Colon (tissue), 2 donors: ENCODE measurements around the gene DCAF5.
"Not testable (repeated sequence)": the region's sequence is repeated elsewhere in the genome, so short reads cannot be mapped to it uniquely, and the experiment has no call there.

ENCODE experiments used
- FAIRE-seq: peaks from 2 replicates; lab custom pipeline; 2012; peaks lifted over from hg19 to GRCh38; lab: Jason Lieb, UNC
- donor health status: control.
- donor health status: control.

DCAF5 gene, protein sequence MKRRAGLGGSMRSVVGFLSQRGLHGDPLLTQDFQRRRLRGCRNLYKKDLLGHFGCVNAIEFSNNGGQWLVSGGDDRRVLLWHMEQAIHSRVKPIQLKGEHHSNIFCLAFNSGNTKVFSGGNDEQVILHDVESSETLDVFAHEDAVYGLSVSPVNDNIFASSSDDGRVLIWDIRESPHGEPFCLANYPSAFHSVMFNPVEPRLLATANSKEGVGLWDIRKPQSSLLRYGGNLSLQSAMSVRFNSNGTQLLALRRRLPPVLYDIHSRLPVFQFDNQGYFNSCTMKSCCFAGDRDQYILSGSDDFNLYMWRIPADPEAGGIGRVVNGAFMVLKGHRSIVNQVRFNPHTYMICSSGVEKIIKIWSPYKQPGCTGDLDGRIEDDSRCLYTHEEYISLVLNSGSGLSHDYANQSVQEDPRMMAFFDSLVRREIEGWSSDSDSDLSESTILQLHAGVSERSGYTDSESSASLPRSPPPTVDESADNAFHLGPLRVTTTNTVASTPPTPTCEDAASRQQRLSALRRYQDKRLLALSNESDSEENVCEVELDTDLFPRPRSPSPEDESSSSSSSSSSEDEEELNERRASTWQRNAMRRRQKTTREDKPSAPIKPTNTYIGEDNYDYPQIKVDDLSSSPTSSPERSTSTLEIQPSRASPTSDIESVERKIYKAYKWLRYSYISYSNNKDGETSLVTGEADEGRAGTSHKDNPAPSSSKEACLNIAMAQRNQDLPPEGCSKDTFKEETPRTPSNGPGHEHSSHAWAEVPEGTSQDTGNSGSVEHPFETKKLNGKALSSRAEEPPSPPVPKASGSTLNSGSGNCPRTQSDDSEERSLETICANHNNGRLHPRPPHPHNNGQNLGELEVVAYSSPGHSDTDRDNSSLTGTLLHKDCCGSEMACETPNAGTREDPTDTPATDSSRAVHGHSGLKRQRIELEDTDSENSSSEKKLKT

DNA sequence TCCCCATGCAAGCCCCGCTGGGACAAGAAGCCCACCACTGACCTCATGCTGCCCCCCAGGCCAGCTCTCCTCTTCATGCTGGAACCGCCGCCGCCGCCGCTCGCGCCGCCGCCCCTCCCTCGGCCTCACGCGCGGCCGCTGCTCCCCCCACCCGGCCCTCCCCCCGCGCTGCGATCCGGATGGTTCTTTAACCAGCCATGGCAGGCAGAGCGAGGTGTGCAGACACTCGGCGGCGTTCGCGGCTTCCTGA lies at the start of gene DCAF5:
Gene DCAF5 (minus strand): TSS at position 218 of the 250 bp plus-strand sequence. CDS start 141 bp downstream, at position 77.
- no peak for FAIRE-seq

DNA sequence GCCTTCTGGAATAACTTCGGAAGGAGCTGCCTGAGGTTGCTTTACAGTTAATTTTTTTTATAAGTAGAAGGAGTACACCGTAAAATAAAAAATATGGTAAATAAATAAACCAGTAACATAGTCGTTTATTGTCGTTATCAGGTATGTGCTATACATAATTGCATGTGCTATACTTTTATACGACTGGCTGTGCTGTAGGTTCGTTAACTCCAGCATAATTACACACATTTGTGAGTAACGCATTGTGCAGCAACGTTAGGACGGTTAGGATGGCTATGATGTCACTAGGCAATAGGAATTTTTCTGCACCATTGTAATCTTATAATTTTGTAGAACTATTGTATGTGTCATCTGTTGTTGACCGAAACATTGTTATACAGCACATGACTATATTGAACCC lies 46.9 kb upstream of the DCAF5 start:
- FAIRE-seq, result no peak

DNA sequence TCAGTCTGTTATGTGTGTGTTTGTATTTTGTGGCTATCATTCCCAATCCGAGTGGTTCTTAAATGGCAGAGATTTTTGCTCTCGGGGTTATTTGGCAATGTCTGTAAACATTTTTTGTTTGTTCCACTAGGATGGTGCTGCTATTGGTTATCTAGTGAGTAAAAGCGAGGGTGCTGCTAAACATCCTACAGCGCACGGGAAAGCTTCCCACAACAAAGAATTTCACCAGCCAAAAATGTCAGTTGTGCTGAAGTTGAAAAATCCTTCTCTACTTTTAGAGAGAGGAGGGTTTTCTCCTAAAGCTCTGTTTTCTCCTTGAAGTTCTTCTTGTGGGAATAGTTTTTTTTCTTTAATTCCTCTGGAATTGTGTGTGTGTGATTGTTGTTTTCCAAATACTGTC lies 40.8 kb upstream of the DCAF5 start:
- FAIRE-seq, result no peak

DNA sequence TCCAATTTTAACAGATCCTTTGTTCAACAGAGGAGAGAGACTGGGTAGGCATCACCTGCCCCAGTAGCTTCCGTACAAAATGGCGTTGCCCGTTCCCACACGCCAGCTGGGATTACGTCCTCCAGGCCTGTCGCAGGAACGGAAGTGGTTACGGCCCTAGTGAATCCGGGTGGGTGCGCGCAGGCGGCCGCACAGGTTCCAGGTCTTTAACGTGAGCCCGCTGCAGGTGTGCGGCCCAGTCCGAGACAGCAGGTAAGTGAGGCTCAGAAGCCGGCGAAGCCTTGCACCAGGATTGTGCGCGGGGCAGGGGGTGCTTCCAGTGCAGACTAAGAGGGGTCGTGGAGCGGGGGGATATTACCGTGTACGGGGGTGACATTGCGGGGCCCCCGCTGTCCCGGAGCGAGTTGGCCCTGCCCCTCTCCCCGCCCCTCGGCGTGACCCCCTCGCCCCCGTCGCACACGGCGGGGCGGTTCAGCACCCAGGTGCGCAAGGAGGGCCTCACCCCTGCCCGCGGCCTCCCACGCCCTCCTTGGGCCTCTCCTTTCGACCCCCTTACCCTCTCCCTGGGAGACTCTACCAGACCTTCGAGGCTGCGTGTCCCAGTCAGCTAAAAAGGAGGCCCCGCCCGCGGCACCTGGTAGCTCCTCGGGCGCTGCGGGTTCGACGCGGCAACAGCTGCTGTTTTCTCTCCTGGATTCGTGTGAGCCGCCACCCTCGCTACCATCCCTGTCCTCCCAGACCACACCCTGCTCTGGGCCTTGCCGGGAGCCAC lies 38.6 kb upstream of the DCAF5 start, which contains the start of gene EXD2:
Gene EXD2 (plus strand): TSS at position 159 of the 772 bp plus-strand sequence. CDS start 17,973 bp downstream, outside the sequence.
- no peak for FAIRE-seq

DNA sequence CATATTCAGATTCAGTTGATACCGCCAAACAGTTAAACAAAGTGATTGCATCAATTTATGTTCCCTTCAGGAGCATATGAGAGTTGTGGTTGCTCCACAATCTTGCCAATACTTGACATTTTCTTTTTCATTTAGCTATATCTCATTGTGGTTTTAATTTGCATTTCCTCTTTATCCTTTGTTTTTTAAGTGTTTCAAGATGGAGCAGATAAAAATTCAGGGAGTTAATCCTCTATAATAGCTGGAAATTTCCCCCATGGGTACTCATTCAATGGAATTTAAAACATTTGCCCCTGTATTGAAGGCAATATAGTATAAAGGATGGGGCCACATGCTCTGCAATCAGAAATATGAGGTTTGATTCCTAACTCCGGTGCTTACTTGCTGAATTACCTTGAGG lies 37.3 kb upstream of the DCAF5 start:
- FAIRE-seq, result no peak

DNA sequence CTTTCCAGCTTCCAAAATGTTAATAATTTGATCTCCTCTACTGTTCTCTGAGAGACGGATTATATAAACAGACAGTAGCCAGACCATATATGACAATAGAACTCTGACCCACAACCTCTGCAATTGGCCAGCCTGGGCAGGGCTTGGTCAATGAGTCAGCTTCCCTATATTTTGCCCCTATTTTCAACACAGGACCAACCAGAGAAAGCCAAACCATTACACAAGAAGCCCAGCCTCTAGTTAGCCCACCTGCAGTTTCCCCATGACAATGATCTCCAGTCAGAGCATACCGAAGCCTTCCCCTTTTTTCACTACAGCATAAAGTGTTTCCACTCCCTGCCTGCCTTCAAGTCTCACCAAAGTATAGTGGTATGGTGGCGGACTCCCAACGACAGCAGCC lies 30.8 kb upstream of the DCAF5 start:
- FAIRE-seq, result no peak

DNA sequence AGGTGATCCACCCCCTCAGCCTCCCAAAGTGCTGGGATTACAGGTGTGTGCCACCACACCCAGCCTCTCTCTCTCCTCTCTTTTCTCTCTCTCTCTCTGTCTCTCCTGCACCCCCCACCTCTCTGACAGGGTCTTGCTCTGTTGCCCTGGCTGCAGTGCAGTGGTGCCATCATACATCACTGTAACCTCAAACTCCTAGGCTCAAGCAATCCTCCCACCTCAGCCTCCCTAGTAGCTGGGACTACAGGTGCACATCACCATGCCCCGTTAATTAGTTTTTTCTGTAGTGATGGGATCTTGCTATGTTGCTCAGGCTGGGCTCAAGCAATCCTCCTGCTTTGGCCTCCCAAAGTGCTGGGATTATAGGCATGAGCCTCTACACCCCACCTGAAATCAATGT lies 29.7 kb upstream of the DCAF5 start:
- not testable (repeated sequence) for FAIRE-seq

DNA sequence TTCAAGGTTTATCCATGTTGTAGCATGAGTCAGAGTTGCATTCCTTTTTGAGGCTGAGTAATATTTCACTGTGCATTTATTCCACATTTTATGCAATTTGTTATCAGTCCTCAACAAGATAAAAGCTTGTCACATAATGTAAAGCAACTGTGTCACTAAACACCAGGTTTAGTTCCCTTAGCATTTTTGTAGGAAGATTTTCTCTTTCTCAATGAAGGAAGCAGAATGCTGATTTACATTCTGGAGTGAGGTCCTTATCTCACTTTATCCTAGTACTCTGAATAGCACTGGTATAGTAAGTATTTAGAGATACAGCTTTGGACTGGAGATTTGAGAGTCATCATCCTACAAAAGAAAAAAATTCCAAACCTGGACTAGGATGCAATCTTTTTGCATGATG lies 28.6 kb upstream of the DCAF5 start:
- FAIRE-seq, result no peak

DNA sequence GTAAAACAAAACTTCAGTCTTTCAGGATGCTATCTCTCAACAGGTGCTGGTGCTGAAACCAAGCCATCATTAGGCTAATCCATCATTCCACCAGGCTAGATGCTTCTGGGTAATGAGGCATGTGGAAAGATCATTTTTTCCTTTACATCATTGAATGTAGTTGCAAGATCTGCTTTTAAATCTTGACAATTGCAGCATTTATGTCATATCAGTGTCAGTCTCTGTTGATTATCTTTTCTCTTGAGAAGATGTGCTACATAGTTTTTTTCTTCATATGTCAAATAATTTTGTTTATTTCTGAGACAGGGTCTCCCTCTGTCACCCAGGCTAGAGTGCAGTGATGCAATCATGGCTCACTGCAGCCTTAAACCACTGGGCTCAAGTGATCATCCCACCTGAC lies 22.2 kb upstream of the DCAF5 start:
- no peak for FAIRE-seq

DNA sequence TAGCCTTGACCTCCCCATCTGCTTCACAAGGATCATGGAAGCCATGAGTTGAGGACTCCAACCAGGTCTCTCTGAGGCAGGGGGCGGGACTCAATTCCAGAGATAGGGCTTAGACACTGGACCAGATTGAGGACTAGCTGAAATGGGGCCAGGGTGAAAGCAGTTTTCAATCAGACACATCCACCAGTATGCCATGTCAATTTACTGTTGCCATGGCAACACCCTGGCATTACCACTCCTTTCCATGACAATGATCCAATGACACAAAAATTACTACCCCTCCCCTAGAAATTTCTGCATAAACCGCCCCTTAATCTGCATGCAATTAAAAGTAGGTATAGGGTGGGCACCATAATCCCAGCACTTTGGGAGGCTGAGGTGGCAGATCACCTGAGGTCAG lies 18.6 kb upstream of the DCAF5 start:
- FAIRE-seq, result no peak

DNA sequence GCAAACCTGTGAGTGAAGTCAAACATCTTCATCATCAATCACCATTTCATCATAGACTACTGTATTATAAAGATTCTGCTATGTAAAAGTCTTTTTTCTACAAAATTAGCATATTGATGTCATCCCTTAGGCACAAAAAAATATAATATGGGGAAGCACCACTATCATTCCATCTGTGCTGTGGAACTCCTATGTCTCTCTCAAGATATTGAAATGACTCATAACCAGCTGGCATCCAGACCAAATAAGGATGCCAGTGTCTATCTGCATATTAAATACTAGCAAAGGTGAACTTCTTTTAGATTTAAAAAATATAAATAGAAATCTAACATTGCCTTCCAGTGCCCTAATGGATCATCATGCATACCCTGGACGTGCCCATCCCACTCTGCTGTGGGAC lies 17.9 kb upstream of the DCAF5 start:
- no peak for FAIRE-seq

DNA sequence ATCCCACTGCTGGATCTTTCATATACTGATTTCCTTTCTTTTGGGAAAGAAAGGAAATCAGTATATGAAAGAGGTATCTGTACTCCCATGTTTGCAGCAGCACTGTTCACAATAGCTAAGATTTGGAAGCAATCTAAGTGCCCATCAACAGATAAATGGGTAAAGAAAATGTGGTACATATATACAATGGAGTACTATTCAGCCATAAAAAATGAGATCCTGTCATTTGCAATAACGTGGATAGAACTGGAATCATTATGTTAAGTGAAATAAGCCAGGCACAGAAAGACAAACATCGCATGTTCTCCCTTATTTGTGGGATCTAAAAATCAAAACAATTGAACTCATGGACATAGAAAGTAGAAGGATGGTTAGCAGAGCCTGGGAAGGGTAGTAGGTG lies 12.9 kb upstream of the DCAF5 start:
- not testable (repeated sequence) for FAIRE-seq

DNA sequence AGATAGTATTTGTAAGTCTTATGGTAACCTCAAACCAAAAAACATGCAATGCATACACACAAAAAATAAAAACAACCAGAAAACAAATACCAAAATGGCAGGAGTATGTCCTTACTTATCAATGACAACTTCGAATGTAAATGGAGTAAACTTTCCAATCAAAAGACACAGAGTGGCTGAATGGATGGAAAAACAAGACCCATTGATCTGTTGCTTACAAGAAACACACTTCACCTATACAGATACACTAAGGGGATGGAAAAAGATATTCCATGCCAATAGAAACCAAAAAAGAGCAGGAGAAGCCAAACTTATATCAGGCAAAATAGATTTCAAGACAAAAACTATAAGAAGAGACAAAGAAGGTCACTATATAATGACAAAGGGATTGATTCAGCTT lies 8.7 kb upstream of the DCAF5 start:
- no peak for FAIRE-seq

DNA sequence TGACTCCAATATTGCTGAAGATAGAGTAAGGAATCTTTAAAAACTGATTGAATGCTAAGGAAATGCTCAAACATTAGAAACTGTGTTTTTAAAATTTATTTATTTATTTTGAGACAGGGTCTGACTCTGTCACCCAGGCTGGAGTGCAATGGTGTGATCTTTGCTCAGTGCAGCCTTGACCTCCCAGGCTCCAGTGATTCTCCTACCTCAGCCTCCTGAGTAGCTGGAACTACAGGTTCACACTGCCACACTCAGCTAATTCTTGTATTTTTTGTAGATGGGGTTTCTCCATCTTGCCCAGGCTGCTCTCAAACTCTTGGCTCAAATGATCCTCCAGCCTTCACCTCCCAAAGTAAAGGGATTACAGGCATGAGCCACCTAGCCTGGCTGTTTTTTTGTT lies 3.3 kb upstream of the DCAF5 start:
- no peak for FAIRE-seq

DNA sequence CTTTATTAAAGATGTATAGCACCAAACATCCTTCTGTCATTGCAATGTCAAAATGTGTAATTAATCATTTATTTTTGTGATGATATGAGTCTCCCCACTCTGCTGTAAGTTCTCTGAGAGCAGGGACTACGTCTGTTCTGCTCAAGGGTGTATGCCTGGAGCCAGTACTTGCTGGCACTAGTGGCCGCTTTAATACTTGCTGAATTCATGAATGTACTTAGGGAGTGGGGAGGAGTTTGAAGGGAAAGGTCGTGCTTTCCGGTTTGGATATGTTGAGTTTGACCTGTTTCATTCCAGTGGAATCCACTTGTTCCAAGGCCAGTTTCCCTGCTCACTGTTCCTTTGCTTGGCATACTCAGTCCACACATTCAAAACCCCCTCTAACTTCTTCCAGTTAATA lies 1.9 kb upstream of the DCAF5 start:
- no peak for FAIRE-seq

DNA sequence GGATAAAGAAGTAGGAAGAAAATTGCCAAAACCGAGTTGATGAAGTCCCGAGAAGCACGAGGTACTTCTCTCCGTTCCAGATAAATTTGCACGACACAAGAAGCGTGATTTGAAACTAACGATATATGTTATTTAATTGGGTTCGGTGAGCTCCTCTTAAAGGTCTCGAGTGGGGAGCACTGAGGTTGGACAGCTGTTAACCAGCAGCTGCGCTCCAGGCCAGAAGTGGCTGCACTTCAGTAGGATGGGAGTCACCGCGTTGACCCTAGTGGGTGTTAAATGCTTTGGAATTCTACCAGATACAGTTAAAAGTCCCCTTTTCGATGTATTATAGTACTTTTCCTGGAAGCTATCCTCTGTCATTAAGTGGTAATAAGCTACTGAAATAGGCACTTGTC lies 953 bp upstream of the DCAF5 start:
- no peak for FAIRE-seq

DNA sequence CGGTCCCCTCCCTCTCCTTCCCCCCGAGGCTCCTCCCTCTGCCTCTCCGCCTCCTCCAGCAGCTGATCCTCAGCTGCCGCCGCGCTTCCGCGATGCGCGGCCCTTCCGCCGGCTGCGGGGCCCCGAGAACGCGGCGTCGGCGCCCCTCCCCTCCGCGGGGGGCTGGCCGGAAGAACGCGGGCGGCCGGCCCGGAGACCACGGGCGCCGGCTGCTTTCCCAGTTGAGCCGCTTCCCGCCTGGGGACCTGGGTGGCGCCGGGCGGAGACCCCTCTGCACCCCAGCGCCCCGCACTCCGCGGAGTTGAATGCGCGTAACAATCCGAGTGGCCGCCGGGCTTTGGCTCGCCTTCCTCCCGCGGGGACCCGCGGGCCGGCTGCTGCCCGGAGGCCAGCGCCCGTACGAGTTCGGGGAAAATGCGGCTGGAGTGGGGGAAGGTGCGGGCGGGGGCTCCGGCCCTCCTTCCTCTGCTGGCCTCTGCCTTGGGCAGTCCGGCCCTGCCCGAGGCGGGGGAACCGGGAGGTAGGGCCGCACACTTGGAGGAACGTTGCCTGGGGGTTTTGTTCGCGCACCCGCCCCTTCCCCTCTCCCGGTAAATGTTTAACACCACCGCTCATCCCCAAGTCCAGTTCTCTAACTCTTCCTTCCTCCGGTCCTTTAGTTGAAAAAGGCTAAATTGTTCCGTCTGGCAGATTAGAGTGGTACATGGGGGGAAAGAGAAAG lies 393 bp upstream of the DCAF5 start:
- FAIRE-seq, result no peak

DNA sequence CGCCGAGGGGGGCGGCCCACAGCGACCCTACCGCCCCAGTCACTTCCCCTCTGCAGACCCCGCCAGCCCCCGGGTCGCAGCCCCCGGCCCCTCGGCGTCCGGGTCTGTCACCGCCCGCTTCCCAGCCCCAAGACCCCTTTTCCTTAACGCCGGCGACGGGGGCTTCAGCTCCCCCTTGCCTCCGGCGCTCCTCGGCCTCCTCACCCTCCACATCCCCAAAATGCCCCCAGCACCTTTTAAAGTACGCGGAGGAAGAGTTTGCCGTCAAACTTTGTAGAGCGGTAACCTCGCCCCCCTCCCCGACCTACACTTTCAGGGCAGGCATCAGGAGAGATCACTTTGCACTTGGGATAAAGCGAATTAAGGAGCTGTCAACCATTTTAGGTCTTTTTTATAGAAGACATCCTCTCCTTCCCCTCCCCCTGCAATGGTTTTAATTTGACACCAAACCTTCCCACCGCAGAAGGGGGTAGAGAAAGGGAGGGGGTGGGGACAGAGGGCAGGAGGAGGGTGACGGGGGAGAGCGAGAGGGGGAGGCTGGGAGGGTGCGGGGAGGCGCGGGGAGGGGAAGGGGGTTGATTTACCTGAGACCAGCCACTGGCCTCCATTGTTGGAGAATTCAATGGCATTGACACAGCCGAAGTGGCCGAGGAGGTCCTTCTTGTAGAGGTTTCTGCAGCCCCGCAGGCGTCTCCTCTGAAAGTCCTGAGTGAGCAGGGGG lies 578 bp downstream of the DCAF5 start:
- no peak for FAIRE-seq

DNA sequence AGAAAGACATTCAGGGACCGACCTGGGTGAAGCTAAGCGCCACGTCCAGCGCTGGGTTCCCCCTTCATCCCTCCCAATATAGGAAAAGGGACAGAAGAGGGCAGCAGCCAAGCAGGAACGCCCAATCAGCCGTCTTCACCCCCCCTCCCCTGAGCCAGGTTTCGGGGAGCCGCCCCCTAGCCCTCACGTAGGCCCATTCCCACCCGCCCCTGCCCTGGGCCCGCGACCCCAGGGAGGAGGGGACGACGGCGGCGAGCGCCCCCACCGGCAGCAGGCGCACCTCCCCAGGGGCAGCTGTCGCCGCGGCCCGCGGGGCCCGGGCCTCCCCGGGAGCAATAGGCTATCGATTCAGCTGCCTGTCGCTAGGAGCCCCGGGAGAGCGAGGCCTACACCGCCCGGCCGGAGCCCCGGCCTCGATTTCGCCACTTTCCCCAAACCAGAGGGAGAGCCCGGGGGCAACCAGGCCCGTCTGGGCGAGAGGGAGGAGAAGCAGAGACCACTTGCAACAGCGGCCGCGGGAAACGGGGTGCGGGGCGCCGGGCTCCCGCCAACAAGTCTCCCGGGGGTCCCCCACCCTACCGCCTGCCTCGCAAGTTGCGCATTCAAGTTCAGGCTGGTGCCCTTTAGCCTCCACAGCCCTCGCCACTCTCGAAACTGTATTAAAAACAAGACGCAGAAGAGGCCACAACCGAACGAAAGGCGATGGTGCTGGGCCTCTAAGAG lies 1.3 kb downstream of the DCAF5 start:
- FAIRE-seq, result no peak

DNA sequence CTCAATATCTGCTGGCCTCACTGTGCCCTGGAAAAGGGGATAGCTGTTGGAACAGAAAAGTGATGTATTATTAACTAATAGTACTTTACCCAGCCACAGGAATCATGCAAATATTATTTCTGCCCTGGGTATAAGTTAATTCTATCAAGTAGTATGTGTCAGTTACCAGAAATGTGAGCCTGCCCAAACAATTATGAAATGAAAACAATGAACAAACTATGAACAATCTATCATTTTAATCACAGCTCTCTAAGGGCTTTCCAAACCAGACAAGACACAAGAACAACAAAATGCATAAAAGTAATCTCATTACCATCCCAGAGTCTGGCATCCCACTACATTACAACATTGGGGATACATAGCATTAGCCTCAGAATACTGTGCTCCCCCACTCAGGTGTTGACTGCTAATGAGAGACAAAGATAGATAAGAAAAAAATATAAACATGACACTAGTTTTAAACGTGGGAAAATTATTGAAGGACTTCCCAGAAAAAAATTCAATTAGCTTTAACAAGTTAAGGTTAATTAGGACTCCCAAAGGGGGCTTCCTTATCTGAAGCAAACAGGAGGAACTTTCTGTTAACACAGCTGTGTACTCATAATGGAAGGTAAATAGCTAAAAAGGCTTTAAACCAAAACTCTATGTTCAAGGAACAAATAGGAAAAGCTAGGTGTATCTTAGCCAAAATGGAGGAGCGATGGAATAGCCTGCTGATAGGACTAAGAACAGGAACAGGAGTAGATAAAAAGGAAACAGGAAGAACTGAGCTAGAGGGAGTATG lies 3.3 kb downstream of the DCAF5 start:
- FAIRE-seq, result no peak
